HG02981 (cell line): ENCODE results near the gene GOLGA6A.
A peak's percentile ranks its signal among the peaks of the same experiment; 100 is the strongest.
"Not testable (repeated sequence)": the region's sequence is repeated elsewhere in the genome, so short reads cannot be mapped to it uniquely, and the experiment has no call there.

Source experiments
- ATAC-seq: cut with Tn5 transposase; IDR thresholded peaks from one replicate; pipeline ENCODE4 v1.9.1; 2021; ENCODE audit warnings: mild to moderate bottlenecking, moderate library complexity; ENCODE audit not compliant: unreplicated experiment

The GOLGA6A gene

GRCh38 chr15:74108111-74108510 lies 25.8 kb upstream of the GOLGA6A start:
- no peak for ATAC-seq

GRCh38 chr15:74099963-74100733 lies 17.8 kb upstream of the GOLGA6A start:
- ATAC-seq: peak; percentile 67

- not testable (repeated sequence) for ATAC-seq
These were observed 14.6 kb upstream of the GOLGA6A start for GRCh38 chr15:74096753-74097474.

GRCh38 chr15:74095610-74096009 lies 13.3 kb upstream of the GOLGA6A start:
- ATAC-seq: not testable (repeated sequence)

- not testable (repeated sequence) for ATAC-seq
These were observed 12.2 kb upstream of the GOLGA6A start for GRCh38 chr15:74094567-74094966.

GRCh38 chr15:74075781-74076180 lies 6.6 kb downstream of the GOLGA6A start:
- not testable (repeated sequence) for ATAC-seq

GRCh38 chr15:74072614-74073337 lies 9.6 kb downstream of the GOLGA6A start:
- not testable (repeated sequence) for ATAC-seq

GRCh38 chr15:74072132-74072531 lies 10.2 kb downstream of the GOLGA6A start:
- not testable (repeated sequence) for ATAC-seq

GRCh38 chr15:74071645-74072044 lies 10.7 kb downstream of the GOLGA6A start:
- not testable (repeated sequence) for ATAC-seq

- ATAC-seq: not testable (repeated sequence)
These were observed 16.5 kb downstream of the GOLGA6A start for GRCh38 chr15:74065684-74066411.

- not testable (repeated sequence) for ATAC-seq
These were observed 17.5 kb downstream of the GOLGA6A start for GRCh38 chr15:74064822-74065221.

- not testable (repeated sequence) for ATAC-seq
These were observed 18.2 kb downstream of the GOLGA6A start for GRCh38 chr15:74064183-74064582.

- ATAC-seq: not testable (repeated sequence)
These were observed 18.8 kb downstream of the GOLGA6A start for GRCh38 chr15:74063425-74064146.

GRCh38 chr15:74062671-74063070 lies 19.7 kb downstream of the GOLGA6A start:
- no peak for ATAC-seq

- ATAC-seq: no peak
These were observed 20.1 kb downstream of the GOLGA6A start for GRCh38 chr15:74062236-74062635.

GRCh38 chr15:74060251-74060650 lies 22.1 kb downstream of the GOLGA6A start:
- ATAC-seq: no peak

- not testable (repeated sequence) for ATAC-seq
These were observed 23.1 kb downstream of the GOLGA6A start for GRCh38 chr15:74059050-74059833.

- ATAC-seq: not testable (repeated sequence)
These were observed 26.0 kb downstream of the GOLGA6A start for GRCh38 chr15:74056330-74056729.

GRCh38 chr15:74055804-74056203 lies 26.5 kb downstream of the GOLGA6A start:
- no peak for ATAC-seq
